Activated gamma-delta T cell treated with Interleukin-2 at 50 U/mL for 16 hours (primary cell): Measurements from ENCODE around the gene MEPE.

Source experiments
- DNase-seq: peaks from one replicate; pipeline ENCODE4 v3.0.0-alpha.2; 2020

The MEPE gene

GRCh38 chr4:87832669-87833068 lies at the start of gene MEPE:
Gene MEPE (plus strand): TSS chr4:87832969. CDS start chr4:87834715, 1,746 bp downstream.
- DNase-seq, result no peak

GRCh38 chr4:87783781-87784180 lies 49.0 kb upstream of the MEPE start:
- DNase-seq, result no peak

GRCh38 chr4:87785731-87786509 lies 46.8 kb upstream of the MEPE start:
- DNase-seq, result no peak

- no peak for DNase-seq
Observed at GRCh38 chr4:87799301-87800113, 33.3 kb upstream of the MEPE start, which contains the start of gene IBSP. Gene IBSP (plus strand): TSS chr4:87799554. CDS start chr4:87802362, 2,808 bp downstream.

GRCh38 chr4:87802858-87803257 lies 29.9 kb upstream of the MEPE start:
- DNase-seq, result no peak

GRCh38 chr4:87803421-87803820 lies 29.3 kb upstream of the MEPE start:
- DNase-seq, result no peak

GRCh38 chr4:87804871-87805270 lies 27.9 kb upstream of the MEPE start:
- no peak for DNase-seq

- no peak for DNase-seq
Observed at GRCh38 chr4:87805971-87806370, 26.8 kb upstream of the MEPE start.

- DNase-seq, result no peak
Observed at GRCh38 chr4:87806520-87806919, 26.2 kb upstream of the MEPE start.

GRCh38 chr4:87807402-87807801 lies 25.4 kb upstream of the MEPE start:
- DNase-seq, result no peak

GRCh38 chr4:87811977-87812376 lies 20.8 kb upstream of the MEPE start:
- no peak for DNase-seq

GRCh38 chr4:87819281-87819919 lies 13.4 kb upstream of the MEPE start:
- no peak for DNase-seq

- no peak for DNase-seq
Observed at GRCh38 chr4:87823200-87823599, 9.6 kb upstream of the MEPE start.

- no peak for DNase-seq
Observed at GRCh38 chr4:87823724-87824123, 9.0 kb upstream of the MEPE start.

GRCh38 chr4:87824352-87824751 lies 8.4 kb upstream of the MEPE start:
- no peak for DNase-seq

- DNase-seq, result no peak
Observed at GRCh38 chr4:87834401-87834800, 1.6 kb downstream of the MEPE start.

- no peak for DNase-seq
Observed at GRCh38 chr4:87835197-87835596, 2.4 kb downstream of the MEPE start.

- DNase-seq, result no peak
Observed at GRCh38 chr4:87835743-87836142, 3.0 kb downstream of the MEPE start.

- no peak for DNase-seq
Observed at GRCh38 chr4:87838205-87838604, 5.4 kb downstream of the MEPE start.

- DNase-seq, result no peak
Observed at GRCh38 chr4:87838890-87839591, 6.3 kb downstream of the MEPE start.

- DNase-seq, result no peak
Observed at GRCh38 chr4:87839592-87839946, 6.8 kb downstream of the MEPE start.

- DNase-seq, result no peak
Observed at GRCh38 chr4:87840149-87840548, 7.4 kb downstream of the MEPE start.

GRCh38 chr4:87843936-87844335 lies 11.2 kb downstream of the MEPE start:
- no peak for DNase-seq
